H1 (cell line): Measurements from ENCODE around the gene RAB6D. TPM values are rescaled to one million over a fixed set of nuclear protein-coding genes. Genes with fewer than 3 reads are reported as not detected.
A peak's percentile ranks its signal among the peaks of the same experiment; 100 is the strongest.

ENCODE experiments used
- CTCF ChIA-PET: fragments of 300-600 bp; sonication (Branson Sonifier 250); formaldehyde crosslinking; loops from one replicate; lab custom pipeline; 2021; ENCODE audit not compliant: partially characterized antibody; lab: Charles Lee
- POLR2A ChIA-PET: fragments of 300-600 bp; sonication (Branson Sonifier 250); formaldehyde crosslinking; loops from one replicate; lab custom pipeline; 2021; ENCODE audit warnings: inconsistent platforms; ENCODE audit not compliant: partially characterized antibody; lab: Charles Lee
- DNase-seq, 2 experiments: peaks; one replicate each; pipeline versions ENCODE4 v3.0.0 to v3.0.0-alpha.2; 2010 to 2022; ENCODE audit warnings: low spot score in 2 of 2, low read depth in 1 of 2, mixed read lengths in 1 of 2
- FAIRE-seq: peaks from 2 replicates; lab custom pipeline; 2011; peaks lifted over from hg19 to GRCh38; lab: Jason Lieb, UNC
- H2AFZ ChIP-seq: 2 replicates; pipeline ENCODE4 v1.8.1; 2012; ENCODE audit warnings: low read length, inconsistent platforms
- H2AK5ac ChIP-seq: 2 replicates; pipeline ENCODE4 v1.6.1; 2013; ENCODE audit warnings: low read depth, low read length
- H2BK120ac ChIP-seq: replicated peaks from 2 replicates; pipeline ENCODE3; 2013; ENCODE audit warnings: low read depth, low read length, inconsistent platforms
- H2BK12ac ChIP-seq: 2 replicates; pipeline ENCODE4 v1.6.1; 2013; ENCODE audit warnings: low read depth, low read length
- H2BK15ac ChIP-seq: 2 replicates; pipeline ENCODE4 v1.6.1; 2013; ENCODE audit warnings: low read length
- H2BK20ac ChIP-seq: 2 replicates; pipeline ENCODE4 v1.6.1; 2013; ENCODE audit warnings: low read length
- H2BK5ac ChIP-seq: 2 replicates; pipeline ENCODE4 v1.6.1; 2013; ENCODE audit warnings: low read depth, low read length
- H3K14ac ChIP-seq: 2 replicates; pipeline ENCODE4 v1.6.1; 2013; ENCODE audit warnings: inconsistent platforms; ENCODE audit not compliant: insufficient read length
- H3K18ac ChIP-seq: 2 replicates; pipeline ENCODE4 v1.6.1; 2013; ENCODE audit warnings: low read length; ENCODE audit errors: extremely low read depth
- H3K23ac ChIP-seq: 2 replicates; pipeline ENCODE4 v1.6.1; 2013; ENCODE audit warnings: inconsistent platforms; ENCODE audit not compliant: insufficient read length
- H3K23me2 ChIP-seq: 2 replicates; pipeline ENCODE4 v1.6.1; 2013; ENCODE audit warnings: low read depth, low read length
- H3K27ac ChIP-seq: 2 replicates; pipeline ENCODE4 v1.6.1; 2011; ENCODE audit warnings: low read depth, low read length, inconsistent platforms
- H3K27me3 ChIP-seq, 4 experiments: replicated peaks in 1 of 4; 1 replicate in 1 of 4; 2 replicates in 3 of 4; pipeline versions ENCODE4 v1.6.1 to v1.8.1; 2011 to 2013; ENCODE audit warnings: low read length in 3 of 4, mild to moderate bottlenecking in 3 of 4, inconsistent platforms in 2 of 4, mixed read lengths in 2 of 4, moderate library complexity in 1 of 4; ENCODE audit not compliant: control insufficient read depth in 3 of 4, insufficient read depth in 3 of 4; ENCODE audit errors: extremely low read depth in 1 of 4
- H3K36me3 ChIP-seq, 4 experiments: 2 replicates each; pipeline versions ENCODE4 v1.6.1 to v1.8.1; 2011 to 2013; ENCODE audit warnings: mild to moderate bottlenecking in 4 of 4, low read length in 3 of 4, moderate library complexity in 2 of 4, control low read depth in 1 of 4, inconsistent platforms in 1 of 4; ENCODE audit not compliant: insufficient read depth in 4 of 4, control insufficient read depth in 2 of 4
- H3K4ac ChIP-seq: replicated peaks from 2 replicates; pipeline ENCODE3; 2013; ENCODE audit warnings: low read length, low read depth, mixed read lengths, inconsistent platforms; ENCODE audit not compliant: insufficient read length
- H3K4me1 ChIP-seq, 4 experiments: replicated peaks in 1 of 4; 1 replicate in 1 of 4; 2 replicates in 3 of 4; pipeline versions ENCODE4 v1.6.1 to v1.8.1; 2011 to 2013; ENCODE audit warnings: low read length in 3 of 4, inconsistent platforms in 2 of 4, mixed read lengths in 1 of 4; ENCODE audit not compliant: insufficient read depth in 4 of 4, control insufficient read depth in 3 of 4
- H3K4me2 ChIP-seq, 2 experiments: 2 replicates each; pipeline versions ENCODE4 v1.6.1 to v1.8.1; 2011 to 2013; ENCODE audit warnings: low read depth in 2 of 2, low read length in 2 of 2, control low read depth in 1 of 2, inconsistent platforms in 1 of 2, mild to moderate bottlenecking in 1 of 2; ENCODE audit not compliant: insufficient read depth in 1 of 2
- H3K4me3 ChIP-seq, 4 experiments: fragments of 200-600, 300-600 bp in 1 of 4; sonication (generic), shearing (Covaris generic), sonication (Bioruptor Twin) in 1 of 4; 2 replicates each; pipeline versions ENCODE4 v1.5.1 to v1.8.1; 2011 to 2016; ENCODE audit warnings: low read length in 4 of 4, low read depth in 3 of 4, control low read depth in 2 of 4, inconsistent platforms in 2 of 4, mild to moderate bottlenecking in 2 of 4, mixed read lengths in 1 of 4, moderate library complexity in 1 of 4; ENCODE audit not compliant: insufficient read depth in 2 of 4; ENCODE audit errors: extremely low read depth in 1 of 4
- H3K56ac ChIP-seq: replicated peaks from 2 replicates; pipeline ENCODE3; 2013; ENCODE audit warnings: low read depth, mild to moderate bottlenecking, mixed read lengths, low read length, inconsistent platforms; ENCODE audit not compliant: insufficient read length
- H3K79me1 ChIP-seq: 2 replicates; pipeline ENCODE4 v1.6.1; 2013; ENCODE audit warnings: low read depth, low read length, control low read depth
- H3K79me2 ChIP-seq, 2 experiments: 2 replicates each; pipeline versions ENCODE4 v1.6.1 to v1.8.1; 2012 to 2013; ENCODE audit warnings: low read length in 2 of 2, mild to moderate bottlenecking in 2 of 2, inconsistent platforms in 1 of 2; ENCODE audit not compliant: insufficient read depth in 2 of 2, control insufficient read depth in 1 of 2
- H3K9ac ChIP-seq, 4 experiments: replicated peaks in 1 of 4; 1 replicate in 1 of 4; 2 replicates in 3 of 4; pipeline versions ENCODE4 v1.6.1 to v1.8.1; 2011 to 2013; ENCODE audit warnings: low read depth in 3 of 4, low read length in 3 of 4, control low read depth in 2 of 4, mild to moderate bottlenecking in 2 of 4, moderate library complexity in 2 of 4, inconsistent platforms in 1 of 4; ENCODE audit errors: extremely low read depth in 1 of 4
- H3K9me3 ChIP-seq, 2 experiments: 2 replicates each; pipeline versions ENCODE4 v1.6.1 to v1.8.1; 2012 to 2013; ENCODE audit warnings: mild to moderate bottlenecking in 2 of 2, moderate library complexity in 2 of 2, control low read depth in 1 of 2, inconsistent platforms in 1 of 2, low read depth in 1 of 2, low read length in 1 of 2, mixed read lengths in 1 of 2; ENCODE audit not compliant: insufficient read depth in 2 of 2
- H4K20me1 ChIP-seq, 2 experiments: replicated peaks in 1 of 2; 2 replicates each; pipeline versions ENCODE3 to v1.8.1; 2011 to 2013; ENCODE audit warnings: inconsistent platforms in 2 of 2, low read length in 2 of 2, mild to moderate bottlenecking in 1 of 2; ENCODE audit not compliant: insufficient read depth in 2 of 2, control insufficient read depth in 1 of 2
- H4K5ac ChIP-seq: 2 replicates; pipeline ENCODE4 v1.6.1; 2013; ENCODE audit warnings: low read length, low read depth, mixed read lengths, inconsistent platforms; ENCODE audit not compliant: insufficient read length
- H4K8ac ChIP-seq: 2 replicates; pipeline ENCODE4 v1.8.0; 2013; ENCODE audit warnings: mild to moderate bottlenecking, moderate library complexity, low read length, inconsistent platforms; ENCODE audit not compliant: insufficient read depth; ENCODE audit errors: extremely low read depth
- H4K91ac ChIP-seq: replicated peaks from 2 replicates; pipeline ENCODE3; 2013; ENCODE audit warnings: low read length, mixed read lengths, inconsistent platforms; ENCODE audit not compliant: insufficient read length
- ASH2L ChIP-seq: fragments of 200-600, 300-600 bp; sonication (generic); IDR thresholded peaks from one replicate; pipeline ENCODE4 v1.7.1; 2017; ENCODE audit warnings: low read length
- EP300 ChIP-seq, 2 experiments: IDR thresholded peaks; 1 replicate in 1 of 2; 2 replicates in 1 of 2; pipeline ENCODE4 v1.6.1; 2011 to 2012; ENCODE audit warnings: low read depth in 2 of 2, low read length in 2 of 2, mild to moderate bottlenecking in 2 of 2, borderline replicate concordance in 1 of 2, inconsistent platforms in 1 of 2, moderate library complexity in 1 of 2
- EZH2 ChIP-seq: fragments of 200-600 bp; sonication (generic); IDR thresholded peaks from 2 replicates; pipeline ENCODE4 v1.7.1; 2012; ENCODE audit warnings: low read depth, mild to moderate bottlenecking, moderate library complexity, low read length, inconsistent platforms; ENCODE audit not compliant: severe bottlenecking
- NANOG ChIP-seq: IDR thresholded peaks from 2 replicates; pipeline ENCODE4 v1.6.1; 2011; ENCODE audit warnings: low read length, low read depth, mild to moderate bottlenecking, inconsistent platforms; ENCODE audit not compliant: insufficient read depth, poor library complexity, severe bottlenecking
- PHF8 ChIP-seq: fragments of 200-600 bp; sonication (generic); conservative IDR thresholded peaks from 2 replicates; pipeline ENCODE4 v1.7.1; 2012; ENCODE audit warnings: low read depth, mild to moderate bottlenecking, inconsistent platforms, low read length, moderate library complexity
- POLR2A ChIP-seq, 2 experiments: IDR thresholded peaks; 1 replicate in 1 of 2; 2 replicates in 1 of 2; pipeline ENCODE4 v1.6.1; 2011; ENCODE audit warnings: low read depth in 2 of 2, low read length in 2 of 2, mild to moderate bottlenecking in 2 of 2; ENCODE audit errors: control extremely low read depth in 1 of 2
- SP1 ChIP-seq: IDR thresholded peaks from 2 replicates; pipeline ENCODE4 v1.6.1; 2011; ENCODE audit warnings: low read depth, low read length
- WGBS, 2 experiments: shearing (Covaris generic) in 1 of 2; methylation state at CpG; one replicate each; pipeline versions ENCODE4 v1.1.6 to v1.1.7; 2013 to 2015; ENCODE audit warnings: low lambda C conversion rate in 2 of 2, mixed read lengths in 2 of 2, inconsistent platforms in 1 of 2, low coverage in 1 of 2, missing lambda C conversion rate in 1 of 2; ENCODE audit not compliant: insufficient replicate concordance in 2 of 2, insufficient coverage in 1 of 2, insufficient read length in 1 of 2; ENCODE audit errors: extremely low coverage in 1 of 2, missing lambda C conversion rate in 1 of 2; 5-methylcytosine and 5-hydroxymethylcytosine counted together
- polyA plus RNA-seq, 7 experiments: library from polyadenylated mRNA; depleted of rRNA in 3 of 7; stranded (reverse) in 5 of 7; unstranded in 2 of 7; fragments of >200 nt in 5 of 7; fragments of 200-250 nt in 2 of 7; gene quantifications; 1 replicate in 5 of 7; 2 replicates in 1 of 7; 4 replicates in 1 of 7; pipeline versions ENCODE4 v1.2.1 to v1.2.3, GENCODE V29; 2011 to 2013; ENCODE audit warnings: missing spikeins in 2 of 7, mixed read lengths in 2 of 7
- total RNA-seq: library from RNA; stranded (reverse); fragmentation: NEBNext Ultra II Directional; extraction: Animal tissue kit (Norgen Biotek cat#: 25700); gene quantifications from 2 replicates; pipeline ENCODE4 v1.2.1, GENCODE V29; 2021
- TF ChIP-seq, protein P1 (sequence below): IDR thresholded peaks from 2 replicates; pipeline ENCODE4 v1.6.1; 2012; ENCODE audit warnings: low read length, inconsistent platforms

RAB6D gene
- total and polyA plus RNA-seq, 2 of the 8 experiments (the other 6 are each of a cell fraction or from before 2014, with no cell fraction given) = 0.05 to 0.22 TPM

GRCh38 chr2:131404753-131405152 lies 40.8 kb upstream of the RAB6D start:
- no peaks in the 10 kb centered on the region for H3K27me3 ChIP-seq
- TF ChIP-seq EZH2 (no peak), ASH2L (no peak), PHF8 (no peak), NANOG (no peak), EP300 (IDR thresholded peaks at IDR 0.05; ENCODE audit: borderline replicate concordance in 1 of 2, low read depth in 2 of 2, low read length in 2 of 2) (no peak), POLR2A (IDR thresholded peaks at IDR 0.05; ENCODE audit: control extremely low read depth in 1 of 2, low read depth in 2 of 2, low read length in 2 of 2) (no peak), SP1 (no peak)
- TF ChIP-seq, protein P1, sequence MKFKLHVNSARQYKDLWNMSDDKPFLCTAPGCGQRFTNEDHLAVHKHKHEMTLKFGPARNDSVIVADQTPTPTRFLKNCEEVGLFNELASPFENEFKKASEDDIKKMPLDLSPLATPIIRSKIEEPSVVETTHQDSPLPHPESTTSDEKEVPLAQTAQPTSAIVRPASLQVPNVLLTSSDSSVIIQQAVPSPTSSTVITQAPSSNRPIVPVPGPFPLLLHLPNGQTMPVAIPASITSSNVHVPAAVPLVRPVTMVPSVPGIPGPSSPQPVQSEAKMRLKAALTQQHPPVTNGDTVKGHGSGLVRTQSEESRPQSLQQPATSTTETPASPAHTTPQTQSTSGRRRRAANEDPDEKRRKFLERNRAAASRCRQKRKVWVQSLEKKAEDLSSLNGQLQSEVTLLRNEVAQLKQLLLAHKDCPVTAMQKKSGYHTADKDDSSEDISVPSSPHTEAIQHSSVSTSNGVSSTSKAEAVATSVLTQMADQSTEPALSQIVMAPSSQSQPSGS = no peak
- no peaks in the 10 kb centered on the region for H3K23me2 ChIP-seq
- H3K79me1 ChIP-seq = no peaks in the 10 kb centered on the region
- peak overlapping the region; percentile 59; the same call in 1 of the 2 replicates for H2AFZ ChIP-seq
- H3K79me2 ChIP-seq = no peaks in the 10 kb centered on the region
- H3K14ac ChIP-seq = no peak overlapping the region
- ChIA-PET CTCF (interaction anchor here (2.3 kb wide), 1 partner anchor 9 kb away, joined by 11 read pairs; no protein-coding TSS in a partner anchor), POLR2A (interaction anchor here (1.3 kb wide), 1 partner anchor 88 kb away, joined by 3 read pairs; no protein-coding TSS in a partner anchor)
- no peak overlapping the region for H2BK120ac ChIP-seq
- no peak overlapping the region for H3K23ac ChIP-seq
- H4K8ac ChIP-seq = no peak overlapping the region
- DNase-seq = no peak
- H3K4ac ChIP-seq = no peak overlapping the region
- H2BK12ac ChIP-seq = no peak overlapping the region
- H3K36me3 ChIP-seq = no peaks in the 10 kb centered on the region
- H3K27ac ChIP-seq = no peak overlapping the region
- no peak overlapping the region for H4K5ac ChIP-seq
- H2BK20ac ChIP-seq = no peak overlapping the region
- H3K4me2 ChIP-seq = no peak overlapping the region
- H4K91ac ChIP-seq = no peak overlapping the region
- peaks cover 0 to 2% (median 0%) of the 10 kb centered on the region in 4 experiments; a peak in 1 of 7 replicates for H3K4me1 ChIP-seq
- no peak for FAIRE-seq
- no peak overlapping the region for H3K18ac ChIP-seq
- H3K56ac ChIP-seq = no peak overlapping the region
- no peaks in the 10 kb centered on the region for H3K9me3 ChIP-seq
- WGBS, 2 experiments = 89% methylated on average over 12 of the region's 12 CpGs; no CpG with 5 or more reads in 1 of the 2 experiments
- no peak overlapping the region for H3K9ac ChIP-seq
- no peak overlapping the region for H2BK5ac ChIP-seq
- H2BK15ac ChIP-seq = no peak overlapping the region
- H4K20me1 ChIP-seq = no peaks in the 10 kb centered on the region
- H3K4me3 ChIP-seq = no peak overlapping the region
- no peak overlapping the region for H2AK5ac ChIP-seq
